Keratinocyte (primary cell): ENCODE data around the gene CEP78. TPM values are rescaled to one million over a fixed set of nuclear protein-coding genes. Genes with fewer than 3 reads are reported as not detected.

Experiments
- DNase-seq: peaks from one replicate; pipeline ENCODE4 v3.0.0-alpha.2; 2011; ENCODE audit warnings: low read depth, missing footprints, low spot score
- FAIRE-seq: peaks from 2 replicates; lab custom pipeline; 2011; peaks lifted over from hg19 to GRCh38; lab: Jason Lieb, UNC
- H2AFZ ChIP-seq: 2 replicates; pipeline ENCODE4 v1.6.0; 2012; ENCODE audit warnings: low read length, control low read depth, inconsistent platforms; ENCODE audit not compliant: control insufficient read depth
- H3K27ac ChIP-seq: 2 replicates; pipeline ENCODE4 v1.5.1; 2011; ENCODE audit warnings: low read length; ENCODE audit not compliant: control insufficient read depth, insufficient read depth
- H3K27me3 ChIP-seq: 3 replicates; pipeline ENCODE4 v1.6.0; 2011; ENCODE audit warnings: low read length; ENCODE audit not compliant: control insufficient read depth, insufficient read depth; ENCODE audit errors: extremely low read depth
- H3K36me3 ChIP-seq, 2 experiments: 2 replicates in 1 of 2; 3 replicates in 1 of 2; pipeline ENCODE4 v1.5.1; 2011; ENCODE audit warnings: low read length in 2 of 2, mild to moderate bottlenecking in 1 of 2; ENCODE audit not compliant: control insufficient read depth in 2 of 2, insufficient read depth in 2 of 2; ENCODE audit errors: extremely low read depth in 1 of 2
- H3K4me1 ChIP-seq: 3 replicates; pipeline ENCODE4 v1.5.1; 2011; ENCODE audit warnings: low read length; ENCODE audit not compliant: control insufficient read depth, insufficient read depth; ENCODE audit errors: extremely low read depth
- H3K4me2 ChIP-seq: 3 replicates; pipeline ENCODE4 v1.6.0; 2011; ENCODE audit warnings: low read depth, low read length; ENCODE audit not compliant: control insufficient read depth, insufficient read depth; ENCODE audit errors: extremely low read depth
- H3K4me3 ChIP-seq, 3 experiments: fragments of 200-600 bp in 1 of 3; sonication (generic) in 1 of 3; 2 replicates in 2 of 3; 3 replicates in 1 of 3; pipeline ENCODE4 v1.5.1; 2011 to 2016; ENCODE audit warnings: low read length in 3 of 3, mild to moderate bottlenecking in 3 of 3, control low read depth in 2 of 3, inconsistent platforms in 1 of 3, low read depth in 1 of 3, mixed read lengths in 1 of 3, mixed run types in 1 of 3, moderate library complexity in 1 of 3; ENCODE audit not compliant: control insufficient read depth in 2 of 3, insufficient read depth in 2 of 3; ENCODE audit errors: extremely low read depth in 1 of 3
- H3K79me2 ChIP-seq: 2 replicates; pipeline ENCODE4 v1.6.0; 2012; ENCODE audit warnings: low read length; ENCODE audit not compliant: control insufficient read depth, insufficient read depth
- H3K9ac ChIP-seq: 3 replicates; pipeline ENCODE4 v1.6.0; 2011; ENCODE audit warnings: low read length; ENCODE audit not compliant: control insufficient read depth, insufficient read depth; ENCODE audit errors: extremely low read depth
- H3K9me1 ChIP-seq: 3 replicates; pipeline ENCODE4 v1.6.0; 2011; ENCODE audit warnings: low read length; ENCODE audit not compliant: control insufficient read depth, insufficient read depth; ENCODE audit errors: extremely low read depth
- H3K9me3 ChIP-seq: 2 replicates; pipeline ENCODE4 v1.5.1; 2012; ENCODE audit warnings: low read depth, low read length; ENCODE audit not compliant: control insufficient read depth
- H4K20me1 ChIP-seq: 3 replicates; pipeline ENCODE4 v1.6.0; 2011; ENCODE audit warnings: low read length; ENCODE audit not compliant: control insufficient read depth, insufficient read depth; ENCODE audit errors: extremely low read depth
- EZH2 ChIP-seq: IDR thresholded peaks from one replicate; pipeline ENCODE4 v1.6.1; 2012; ENCODE audit warnings: inconsistent platforms, mild to moderate bottlenecking, low read length, moderate library complexity
- dilution Hi-C: fragments of 300-500 bp; cut with MboI; formaldehyde crosslinking; loops from one replicate; pipeline ENCODE4 v1.7.0; 2020; ENCODE audit warnings: low sequenced_read_pairs; ENCODE audit not compliant: extremely low pct_ligation_motif_present
- polyA plus RNA-seq, 5 experiments: library from polyadenylated mRNA; depleted of rRNA in 3 of 5; stranded (reverse) in 3 of 5; stranded (forward) in 1 of 5; unstranded in 1 of 5; fragments of >200 nt; gene quantifications; 1 replicate in 1 of 5; 2 replicates in 3 of 5; 3 replicates in 1 of 5; pipeline versions ENCODE4 v1.2.1 to v1.2.3, GENCODE V29; 2011 to 2012; ENCODE audit warnings: missing spikeins in 2 of 5, low read depth in 1 of 5, low replicate concordance in 1 of 5
- TF ChIP-seq, protein P1 (sequence below), 3 experiments: IDR thresholded peaks in 1 of 3; conservative IDR thresholded peaks in 1 of 3; optimal IDR thresholded peaks in 1 of 3; 2 replicates in 2 of 3; 3 replicates in 1 of 3; pipeline versions ENCODE3 to v1.5.1; 2011; ENCODE audit warnings: low read length in 3 of 3, mild to moderate bottlenecking in 3 of 3, moderate library complexity in 2 of 3, control low read depth in 1 of 3, inconsistent platforms in 1 of 3; ENCODE audit not compliant: insufficient read depth in 2 of 3; ENCODE audit errors: extremely low read depth in 1 of 3

CEP78 gene
- polyA plus RNA-seq, 1 donor (not counting 4 experiments of a cell fraction or from before 2014, with no cell fraction given), result 13.2 TPM

GRCh38 chr9:78252616-78253015 lies 16.7 kb downstream of the CEP78 start:
- Histone ChIP-seq H3K79me2 (no peaks in the 10 kb centered on the region), H4K20me1 (no peaks in the 10 kb centered on the region), H3K27ac (no peak overlapping the region), H3K4me2 (no peak overlapping the region), H3K4me1 (no peaks in the 10 kb centered on the region), H3K9me1 (no peaks in the 10 kb centered on the region), H3K4me3 (no peak overlapping the region), H3K27me3 (no peaks in the 10 kb centered on the region), H2AFZ (no peak overlapping the region), H3K9me3 (no peaks in the 10 kb centered on the region), H3K36me3 (no peaks in the 10 kb centered on the region), H3K9ac (no peak overlapping the region)
- dilution Hi-C loops, result no loop called here
- no peak for TF ChIP-seq EZH2
- TF ChIP-seq, protein P1, sequence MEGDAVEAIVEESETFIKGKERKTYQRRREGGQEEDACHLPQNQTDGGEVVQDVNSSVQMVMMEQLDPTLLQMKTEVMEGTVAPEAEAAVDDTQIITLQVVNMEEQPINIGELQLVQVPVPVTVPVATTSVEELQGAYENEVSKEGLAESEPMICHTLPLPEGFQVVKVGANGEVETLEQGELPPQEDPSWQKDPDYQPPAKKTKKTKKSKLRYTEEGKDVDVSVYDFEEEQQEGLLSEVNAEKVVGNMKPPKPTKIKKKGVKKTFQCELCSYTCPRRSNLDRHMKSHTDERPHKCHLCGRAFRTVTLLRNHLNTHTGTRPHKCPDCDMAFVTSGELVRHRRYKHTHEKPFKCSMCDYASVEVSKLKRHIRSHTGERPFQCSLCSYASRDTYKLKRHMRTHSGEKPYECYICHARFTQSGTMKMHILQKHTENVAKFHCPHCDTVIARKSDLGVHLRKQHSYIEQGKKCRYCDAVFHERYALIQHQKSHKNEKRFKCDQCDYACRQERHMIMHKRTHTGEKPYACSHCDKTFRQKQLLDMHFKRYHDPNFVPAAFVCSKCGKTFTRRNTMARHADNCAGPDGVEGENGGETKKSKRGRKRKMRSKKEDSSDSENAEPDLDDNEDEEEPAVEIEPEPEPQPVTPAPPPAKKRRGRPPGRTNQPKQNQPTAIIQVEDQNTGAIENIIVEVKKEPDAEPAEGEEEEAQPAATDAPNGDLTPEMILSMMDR (optimal IDR thresholded peaks at IDR 0.05 in 1 of 3, IDR thresholded peaks at IDR 0.05 in 1 of 3, conservative IDR thresholded peaks at IDR 0.05 in 1 of 3; ENCODE audit: extremely low read depth in 1 of 3, insufficient read depth in 2 of 3, low read length in 3 of 3), result no peak
- no peak for DNase-seq
- no peak for FAIRE-seq

DNA sequence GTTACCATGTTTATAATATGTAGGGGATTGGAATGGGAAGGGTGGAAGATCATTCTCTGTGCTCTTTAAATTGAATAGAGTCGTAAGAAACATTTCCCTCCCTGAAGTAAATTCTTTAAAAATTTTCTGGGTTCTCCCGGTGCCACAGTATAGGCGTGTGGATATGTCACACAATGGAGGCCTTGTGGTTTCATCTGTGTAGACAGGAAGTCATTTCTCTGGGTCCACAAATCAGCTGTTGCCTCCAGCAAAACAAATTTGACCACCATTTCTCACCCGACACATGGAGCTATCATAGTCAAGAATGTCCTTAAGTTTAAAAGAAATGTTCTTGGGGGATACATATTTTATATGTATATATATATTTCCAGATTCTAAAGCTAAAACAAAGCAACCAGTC lies 17.4 kb downstream of the CEP78 start:
- Histone ChIP-seq H3K9ac (no peak overlapping the region), H3K4me2 (no peak overlapping the region), H3K36me3 (no peaks in the 10 kb centered on the region), H3K9me1 (no peaks in the 10 kb centered on the region), H2AFZ (no peak overlapping the region), H3K27me3 (no peaks in the 10 kb centered on the region), H3K4me3 (no peak overlapping the region), H3K9me3 (no peaks in the 10 kb centered on the region), H4K20me1 (no peaks in the 10 kb centered on the region), H3K27ac (no peak overlapping the region), H3K79me2 (no peaks in the 10 kb centered on the region), H3K4me1 (no peaks in the 10 kb centered on the region)
- dilution Hi-C loops, result no loop called here
- DNase-seq (no peak), FAIRE-seq (no peak)
- TF ChIP-seq, protein P1 (optimal IDR thresholded peaks at IDR 0.05 in 1 of 3, IDR thresholded peaks at IDR 0.05 in 1 of 3, conservative IDR thresholded peaks at IDR 0.05 in 1 of 3; ENCODE audit: extremely low read depth in 1 of 3, insufficient read depth in 2 of 3, low read length in 3 of 3), result no peak
- TF ChIP-seq EZH2, result no peak
